PC-3 (cell line): ENCODE data around the gene TKTL2. TPM values are rescaled to one million over a fixed set of nuclear protein-coding genes. Genes with fewer than 3 reads are reported as not detected.

Experiments
- ATAC-seq: fragments of 200-7000 bp; cut with Tn5 transposase; 2 replicates; pipeline ENCODE4 v1.9.1; 2020; ENCODE audit warnings: mild to moderate bottlenecking, moderate library complexity
- BruUV-seq: library from RNA; stranded (reverse); fragments of 400-500 nt; replicated peaks from 2 replicates; lab custom pipeline; 2021; lab: Mats Ljungman, UMichigan
- CTCF ChIA-PET: fragments of 300-600 bp; sonication (Branson Sonifier 250); formaldehyde crosslinking; loops from one replicate; lab custom pipeline; 2022; ENCODE audit warnings: antibody characterized with exemption; lab: Charles Lee
- POLR2A ChIA-PET: fragments of 300-600 bp; sonication (Branson Sonifier 250); formaldehyde crosslinking; loops from one replicate; lab custom pipeline; 2022; ENCODE audit warnings: antibody characterized with exemption; ENCODE audit not compliant: unreplicated experiment; lab: Charles Lee
- DNase-seq: peaks from one replicate; pipeline ENCODE4 v3.0.0-alpha.2; 2015
- H2AFZ ChIP-seq: fragments of 300-600 bp; sonication (generic); 2 replicates; pipeline ENCODE4 v1.6.0; 2016; ENCODE audit warnings: antibody characterized with exemption, low read length
- H3F3A ChIP-seq: fragments of 300-600 bp; sonication (generic); one replicate; pipeline ENCODE4 v1.6.0; 2017; ENCODE audit warnings: antibody characterized with exemption, low read length, control low read depth, mild to moderate bottlenecking; ENCODE audit not compliant: unreplicated experiment
- H3K27ac ChIP-seq: fragments of 300-600 bp; sonication (generic); 2 replicates; pipeline ENCODE4 v1.5.1; 2016; ENCODE audit warnings: mild to moderate bottlenecking, low read length
- H3K27me3 ChIP-seq: fragments of 300-600 bp; sonication (generic); 2 replicates; pipeline ENCODE4 v1.6.1; 2016; ENCODE audit warnings: low read length, mixed read lengths
- H3K36me3 ChIP-seq: fragments of 300-600 bp; sonication (generic); 2 replicates; pipeline ENCODE4 v1.6.1; 2016; ENCODE audit warnings: low read depth, mixed run types, low read length, mixed read lengths
- H3K4me1 ChIP-seq: fragments of 300-600 bp; sonication (generic); 2 replicates; pipeline ENCODE4 v1.5.1; 2016; ENCODE audit warnings: low read length; ENCODE audit not compliant: insufficient read depth
- H3K4me2 ChIP-seq: fragments of 300-600 bp; sonication (generic); 2 replicates; pipeline ENCODE4 v1.6.0; 2016; ENCODE audit warnings: low read length
- H3K4me3 ChIP-seq: fragments of 300-600 bp; sonication (generic); 2 replicates; pipeline ENCODE4 v1.5.1; 2016; ENCODE audit warnings: mild to moderate bottlenecking, low read length, mixed read lengths
- H3K79me2 ChIP-seq: fragments of 300-600 bp; sonication (generic); 2 replicates; pipeline ENCODE4 v1.6.1; 2017; ENCODE audit warnings: low read length, mixed read lengths
- H3K9ac ChIP-seq: fragments of 300-600 bp; sonication (generic); 2 replicates; pipeline ENCODE4 v1.6.0; 2016; ENCODE audit warnings: mild to moderate bottlenecking, low read length
- H3K9me2 ChIP-seq: fragments of 300-600 bp; sonication (generic); replicated peaks from 2 replicates; pipeline ENCODE4 v1.6.1; 2016; ENCODE audit warnings: mixed run types, low read length, mixed read lengths
- H3K9me3 ChIP-seq: fragments of 300-600 bp; sonication (generic); 2 replicates; pipeline ENCODE4 v1.6.1; 2016; ENCODE audit warnings: low read length, mixed read lengths
- H4K20me1 ChIP-seq: fragments of 300-600 bp; sonication (generic); 2 replicates; pipeline ENCODE4 v1.6.1; 2016; ENCODE audit warnings: low read length, mixed read lengths
- CTCF ChIP-seq: fragments of 300-600 bp; sonication (generic); conservative IDR thresholded peaks from 2 replicates; pipeline ENCODE4 v1.5.1; 2017; ENCODE audit warnings: antibody characterized with exemption, low read depth, mild to moderate bottlenecking, low read length
- EZH2 ChIP-seq: fragments of 300-600 bp; sonication (generic); IDR thresholded peaks from one replicate; pipeline ENCODE4 v1.6.1; 2017; ENCODE audit warnings: antibody characterized with exemption, mild to moderate bottlenecking, low read length; ENCODE audit not compliant: unreplicated experiment
- EZH2phosphoT487 ChIP-seq: fragments of 300-600 bp; sonication (generic); IDR thresholded peaks from 2 replicates; pipeline ENCODE4 v1.6.1; 2018; ENCODE audit warnings: mild to moderate bottlenecking, antibody characterized with exemption, low read length, borderline replicate concordance
- intact Hi-C: fragments of 100-400 bp; cut with micrococcal nuclease; formaldehyde crosslinking; loops from 2 replicates; pipeline ENCODE4 v1.9.0; 2023
- total RNA-seq: library from RNA; depleted of rRNA; stranded (reverse); fragments of >200 nt; gene quantifications from 2 replicates; pipeline ENCODE4 v1.2.3, GENCODE V29; 2014

TKTL2 gene
- total RNA-seq, 1 experiment from 2014 or later: not detected

DNA sequence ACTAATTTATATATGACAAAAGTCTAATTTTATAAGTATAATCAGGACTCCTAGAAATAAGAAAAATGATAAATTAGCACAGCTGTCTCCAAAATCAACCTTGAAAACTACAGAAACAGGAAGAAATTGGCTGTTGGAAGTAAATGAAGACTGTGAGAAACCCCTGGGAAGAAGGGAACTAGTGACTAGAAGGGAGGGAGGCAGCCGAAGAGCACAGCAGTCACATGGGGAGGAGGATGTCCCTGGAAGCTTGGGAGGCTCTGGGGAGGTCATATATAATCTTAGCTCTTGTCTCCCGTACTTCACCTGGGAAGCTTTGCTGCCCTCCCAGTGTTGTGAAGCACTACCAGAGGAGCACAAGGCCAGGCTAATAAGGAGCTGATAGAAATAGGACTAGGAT lies 12.0 kb upstream of the TKTL2 start:
- no peaks in the 10 kb centered on the region for H3K27me3 ChIP-seq
- no TSS peak for BruUV-seq
- no peak overlapping the region for H2AFZ ChIP-seq
- ATAC-seq: no peak
- H4K20me1 ChIP-seq: no peaks in the 10 kb centered on the region
- no peaks in the 10 kb centered on the region for H3K79me2 ChIP-seq
- H3K4me3 ChIP-seq: no peak overlapping the region
- no peak overlapping the region for H3K9ac ChIP-seq
- H3K36me3 ChIP-seq: no peaks in the 10 kb centered on the region
- POLR2A ChIA-PET: no interaction called here
- CTCF ChIA-PET: interaction anchor here (0.6 kb wide), 1 partner anchor 65 kb away, joined by 3 read pairs; no protein-coding TSS in a partner anchor
- H3K9me2 ChIP-seq: no peaks in the 10 kb centered on the region
- no peak overlapping the region for H3K4me2 ChIP-seq
- H3F3A ChIP-seq: no peaks in the 10 kb centered on the region
- intact Hi-C loops: loop anchor here (10.0 kb wide), 1 partner anchor 441 kb away; no protein-coding TSS in a partner anchor
- H3K4me1 ChIP-seq: no peaks in the 10 kb centered on the region
- H3K27ac ChIP-seq: no peak overlapping the region
- no peak for TF ChIP-seq EZH2phosphoT487
- TF ChIP-seq CTCF: no peak
- TF ChIP-seq EZH2: no peak
- no peaks in the 10 kb centered on the region for H3K9me3 ChIP-seq
- DNase-seq: no peak

DNA sequence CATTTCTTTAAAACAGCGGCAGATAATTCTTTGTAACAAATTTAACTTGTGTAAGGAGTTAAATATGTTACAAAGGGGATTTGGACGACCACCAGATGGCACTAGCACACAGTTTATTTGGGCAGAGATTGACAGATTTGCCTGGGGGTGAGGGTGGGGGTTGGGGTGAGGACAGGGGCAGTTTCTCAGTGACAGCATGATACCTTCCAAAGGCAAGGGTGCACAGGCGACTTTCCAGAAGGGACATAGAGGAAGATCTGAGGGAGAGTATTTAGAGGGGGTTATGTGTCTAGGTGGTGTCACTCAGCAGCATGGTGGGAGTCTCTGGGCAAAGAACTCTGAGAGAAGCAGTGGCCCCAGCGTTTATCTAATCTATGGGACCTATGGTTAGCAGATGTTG lies 11.4 kb upstream of the TKTL2 start:
- H3K4me3 ChIP-seq: no peak overlapping the region
- no peak overlapping the region for H2AFZ ChIP-seq
- DNase-seq (peak; percentile 69), ATAC-seq (no peak)
- intact Hi-C loops: loop anchor here (1.0 to 10.0 kb wide), 3 partner anchors 59 to 440 kb away; no protein-coding TSS in a partner anchor
- H3K9ac ChIP-seq: no peak overlapping the region
- no peaks in the 10 kb centered on the region for H3F3A ChIP-seq
- H3K4me1 ChIP-seq: no peaks in the 10 kb centered on the region
- BruUV-seq: no TSS peak
- no peaks in the 10 kb centered on the region for H4K20me1 ChIP-seq
- CTCF ChIA-PET: no interaction called here
- no peak overlapping the region for H3K4me2 ChIP-seq
- H3K9me2 ChIP-seq: no peaks in the 10 kb centered on the region
- no peaks in the 10 kb centered on the region for H3K27me3 ChIP-seq
- no peaks in the 10 kb centered on the region for H3K9me3 ChIP-seq
- no peaks in the 10 kb centered on the region for H3K79me2 ChIP-seq
- TF ChIP-seq CTCF (peak; percentile 72), EZH2 (no peak), EZH2phosphoT487 (no peak)
- no peaks in the 10 kb centered on the region for H3K36me3 ChIP-seq
- H3K27ac ChIP-seq: no peak overlapping the region
- POLR2A ChIA-PET: no interaction called here

GRCh38 chr4:163482190-163482589 lies 8.6 kb upstream of the TKTL2 start:
- H3K4me2 ChIP-seq: no peak overlapping the region
- ATAC-seq (no peak), DNase-seq (no peak)
- no peaks in the 10 kb centered on the region for H3K36me3 ChIP-seq
- ChIA-PET POLR2A (no interaction called here), CTCF (no interaction called here)
- intact Hi-C loops: loop anchor here (10.0 kb wide), 1 partner anchor 437 kb away; no protein-coding TSS in a partner anchor
- no peaks in the 10 kb centered on the region for H4K20me1 ChIP-seq
- BruUV-seq: no TSS peak
- no peaks in the 10 kb centered on the region for H3F3A ChIP-seq
- H3K79me2 ChIP-seq: no peaks in the 10 kb centered on the region
- H3K9me2 ChIP-seq: no peaks in the 10 kb centered on the region
- TF ChIP-seq EZH2 (no peak), EZH2phosphoT487 (no peak), CTCF (no peak)
- no peak overlapping the region for H3K4me3 ChIP-seq
- no peak overlapping the region for H3K9ac ChIP-seq
- no peaks in the 10 kb centered on the region for H3K27me3 ChIP-seq
- H2AFZ ChIP-seq: no peak overlapping the region
- no peaks in the 10 kb centered on the region for H3K4me1 ChIP-seq
- no peaks in the 10 kb centered on the region for H3K9me3 ChIP-seq
- no peak overlapping the region for H3K27ac ChIP-seq
